Spleen (tissue), 7 donors: ENCODE data around the gene RSPH3.

Experiments
- POLR2A ChIP-seq, 3 donors: fragments of 450-650 bp; IDR thresholded peaks; one replicate each; pipeline ENCODE4 v1.5.1; 2017; ENCODE audit warnings: antibody characterized with exemption in 3 of 3, mild to moderate bottlenecking in 1 of 3
- TF ChIP-seq, protein P1 (sequence below), 11 experiments: fragments of 200-600 bp in 7 of 11; fragments of 450-650 bp in 4 of 11; sonication (generic) in 4 of 11; IDR thresholded peaks in 8 of 11; conservative IDR thresholded peaks in 3 of 11; 1 replicate in 7 of 11; 2 replicates in 4 of 11; pipeline versions ENCODE4 v1.4.0 to v1.8.0; 2016 to 2021; ENCODE audit warnings: antibody characterized with exemption in 11 of 11, inconsistent platforms in 4 of 11, mild to moderate bottlenecking in 1 of 11
- donor health status: DM: no; HTN: no; CAD: no; lungs with moderate emphysema.
- donor health status: DM: no; HTN: no; CAD: no.
- donor health status: DM: no; HTN: no; CAD: no.

DNA sequence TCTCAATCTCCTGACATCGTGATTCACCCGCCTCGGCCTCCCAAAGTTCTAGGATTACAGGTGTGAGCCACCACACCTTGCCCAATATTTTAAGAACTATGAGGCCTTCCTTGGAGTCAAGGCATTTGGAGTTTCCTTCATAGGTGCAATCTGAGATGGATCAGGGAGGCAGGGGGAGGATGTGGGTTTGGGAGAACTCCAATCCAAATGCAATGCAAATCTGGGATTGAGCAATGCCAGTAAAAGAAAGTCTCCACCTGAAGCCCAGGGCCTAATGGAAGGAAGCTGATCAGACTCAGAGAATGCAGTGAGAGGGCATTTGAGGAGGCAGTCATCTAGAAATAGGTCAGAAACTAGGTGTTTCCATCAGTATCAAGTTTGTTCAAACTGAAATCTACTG, 21.2 kb downstream of the RSPH3 start:
- no peak for TF ChIP-seq POLR2A (IDR thresholded peaks at IDR 0.05)
- TF ChIP-seq, protein P1, sequence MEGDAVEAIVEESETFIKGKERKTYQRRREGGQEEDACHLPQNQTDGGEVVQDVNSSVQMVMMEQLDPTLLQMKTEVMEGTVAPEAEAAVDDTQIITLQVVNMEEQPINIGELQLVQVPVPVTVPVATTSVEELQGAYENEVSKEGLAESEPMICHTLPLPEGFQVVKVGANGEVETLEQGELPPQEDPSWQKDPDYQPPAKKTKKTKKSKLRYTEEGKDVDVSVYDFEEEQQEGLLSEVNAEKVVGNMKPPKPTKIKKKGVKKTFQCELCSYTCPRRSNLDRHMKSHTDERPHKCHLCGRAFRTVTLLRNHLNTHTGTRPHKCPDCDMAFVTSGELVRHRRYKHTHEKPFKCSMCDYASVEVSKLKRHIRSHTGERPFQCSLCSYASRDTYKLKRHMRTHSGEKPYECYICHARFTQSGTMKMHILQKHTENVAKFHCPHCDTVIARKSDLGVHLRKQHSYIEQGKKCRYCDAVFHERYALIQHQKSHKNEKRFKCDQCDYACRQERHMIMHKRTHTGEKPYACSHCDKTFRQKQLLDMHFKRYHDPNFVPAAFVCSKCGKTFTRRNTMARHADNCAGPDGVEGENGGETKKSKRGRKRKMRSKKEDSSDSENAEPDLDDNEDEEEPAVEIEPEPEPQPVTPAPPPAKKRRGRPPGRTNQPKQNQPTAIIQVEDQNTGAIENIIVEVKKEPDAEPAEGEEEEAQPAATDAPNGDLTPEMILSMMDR (IDR thresholded peaks at IDR 0.05 in 8 of 11, conservative IDR thresholded peaks at IDR 0.05 in 3 of 11): no peak
